IPS-NIHi7 (cell line): ENCODE results near the gene TLL2.

Source experiments
- DNase-seq: peaks from one replicate; pipeline ENCODE4 v3.0.0; 2012; ENCODE audit warnings: mixed read lengths; ENCODE audit errors: extremely low spot score

TLL2 gene

DNA sequence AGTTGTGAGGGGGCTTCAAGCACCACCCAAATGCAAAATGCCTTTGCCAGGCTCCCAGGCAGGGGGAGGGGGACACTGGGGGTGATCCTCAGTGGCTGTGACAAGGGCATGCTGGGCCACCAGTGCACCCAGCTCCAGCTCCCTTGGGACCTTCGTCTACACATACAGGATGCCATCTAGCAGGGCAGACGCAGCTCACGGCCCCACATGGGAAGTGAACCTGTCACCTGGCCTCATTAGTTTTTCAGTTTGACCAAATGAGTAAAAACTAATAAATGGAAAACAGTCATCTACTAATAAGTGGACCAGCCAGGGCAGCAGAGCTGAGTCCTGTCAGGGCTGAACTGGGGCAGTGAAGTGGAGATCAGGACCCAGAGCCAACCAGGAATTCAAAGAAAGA lies 50.2 kb downstream of the TLL2 start:
- no peak for DNase-seq

DNA sequence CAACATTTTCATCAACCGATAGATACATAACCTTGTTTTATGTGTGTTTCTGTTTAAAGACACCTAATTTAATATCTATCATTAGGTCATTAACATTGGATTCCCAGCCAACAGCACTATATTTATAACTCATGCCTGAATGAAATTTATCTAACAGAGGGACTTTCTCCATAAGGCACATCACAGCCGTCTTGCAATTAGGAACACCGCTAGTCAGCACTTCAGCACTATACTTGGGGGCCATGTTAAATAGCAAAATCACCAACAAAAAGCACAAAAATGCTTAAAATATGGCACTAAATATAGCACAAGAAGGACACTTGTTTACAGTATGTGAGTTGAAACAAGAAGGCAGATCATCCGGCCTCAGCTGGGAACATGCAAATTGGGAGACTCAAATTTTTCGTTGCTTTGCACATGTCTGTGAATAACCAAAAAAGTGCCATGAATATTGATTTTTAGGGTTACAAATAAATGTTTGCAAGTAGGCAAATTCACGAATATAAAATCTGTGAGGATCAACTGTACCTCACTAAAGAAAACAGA lies 51.0 kb downstream of the TLL2 start:
- no peak for DNase-seq

DNA sequence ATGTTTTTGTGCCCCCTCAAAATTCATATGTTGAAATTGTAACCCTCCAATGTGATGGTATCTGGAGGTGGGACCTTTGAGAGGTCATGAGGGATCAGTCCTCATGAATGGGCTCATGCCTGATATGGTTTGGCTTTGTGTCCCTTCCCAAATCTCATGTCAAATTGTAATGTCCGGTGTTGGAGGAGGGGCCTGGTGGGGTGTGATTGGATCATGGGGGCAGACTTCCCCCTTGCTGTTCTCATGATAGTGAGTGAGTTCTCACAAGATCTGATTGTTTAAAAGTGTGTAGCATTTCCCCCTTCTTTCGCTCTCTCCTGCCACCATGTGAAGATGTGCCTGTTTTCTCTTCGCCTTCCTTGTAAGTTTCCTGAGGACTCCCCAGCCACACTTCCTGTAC lies 53.4 kb downstream of the TLL2 start:
- no peak for DNase-seq

DNA sequence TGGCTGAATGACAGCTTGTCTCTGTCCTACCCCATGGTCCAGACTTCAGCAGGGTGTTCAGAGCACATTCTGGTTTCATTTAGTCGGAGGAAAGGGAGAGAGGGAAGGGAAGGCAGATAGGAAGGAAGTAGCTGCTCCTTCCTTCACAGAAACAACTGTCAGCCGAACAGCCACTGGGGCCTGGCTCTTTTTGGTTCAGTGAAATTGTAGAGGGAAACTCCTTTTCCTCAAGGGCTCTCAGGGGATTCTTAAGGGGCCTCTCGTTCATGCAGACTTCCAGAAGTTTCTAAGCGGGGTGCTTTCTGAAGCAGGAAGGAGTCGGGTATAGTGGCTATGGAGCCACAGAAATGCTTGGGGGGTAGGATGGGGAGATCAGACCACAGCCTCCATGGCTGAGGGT lies 56.4 kb downstream of the TLL2 start:
- DNase-seq, result no peak

DNA sequence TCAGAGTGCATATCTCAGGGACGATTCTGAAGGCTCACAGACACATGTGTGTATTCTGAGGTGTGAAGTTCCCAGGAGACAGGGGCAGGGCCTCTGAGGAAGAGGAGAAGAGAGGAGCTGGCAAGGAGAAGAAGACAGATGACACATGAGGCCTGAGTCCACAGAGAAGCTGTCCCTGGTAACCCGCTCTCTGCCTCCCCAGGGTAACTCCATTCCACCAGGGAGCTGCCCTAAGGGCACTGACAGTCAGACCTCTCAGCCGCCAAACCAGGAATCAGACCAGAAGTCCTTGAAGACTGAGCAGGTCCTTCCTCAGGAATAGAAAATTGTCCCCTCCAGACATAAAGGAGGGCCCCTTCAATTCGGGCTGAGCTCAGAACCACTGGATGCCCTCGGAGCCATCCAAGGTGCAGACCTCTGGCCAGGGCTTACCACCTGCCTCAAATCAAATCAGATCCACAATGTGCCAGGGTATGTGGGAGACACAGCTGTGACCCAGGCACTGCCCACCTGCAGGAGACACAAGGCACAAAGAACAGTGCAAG lies 57.4 kb downstream of the TLL2 start:
- DNase-seq, result no peak

DNA sequence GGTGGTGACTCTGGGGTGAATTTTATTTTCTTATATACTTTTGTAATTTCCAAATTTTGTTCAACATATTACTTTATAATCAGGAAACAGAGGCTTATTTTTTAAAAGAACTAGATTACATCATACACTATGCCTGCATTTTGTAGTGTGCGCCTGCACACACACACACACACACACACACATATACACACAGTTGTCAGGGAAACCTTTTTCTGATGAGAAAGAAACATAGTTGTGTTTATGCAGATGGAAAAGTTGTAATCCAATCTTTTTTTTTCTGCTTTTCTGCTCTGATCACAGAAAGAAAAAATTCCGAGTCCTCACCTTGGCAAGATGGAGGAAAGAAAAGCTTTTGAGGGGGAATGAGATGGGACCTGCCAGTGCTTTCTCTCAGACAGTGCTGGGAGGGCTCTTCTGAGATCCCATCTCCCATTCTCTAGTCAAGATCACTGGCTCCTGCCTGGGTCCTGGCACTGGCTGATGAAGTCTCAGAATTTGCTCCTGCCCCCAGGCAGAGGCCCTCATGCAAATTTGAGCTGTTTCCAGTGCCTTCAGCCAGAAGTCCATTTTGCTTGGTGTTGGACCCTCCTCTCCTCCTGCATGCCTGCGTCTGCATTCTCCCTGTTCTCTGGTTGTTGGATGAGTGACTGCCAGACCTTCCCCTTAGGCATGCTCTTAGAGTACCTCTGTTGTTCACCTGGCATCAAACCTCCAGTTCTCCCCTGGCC lies 59.7 kb downstream of the TLL2 start:
- DNase-seq, result no peak

DNA sequence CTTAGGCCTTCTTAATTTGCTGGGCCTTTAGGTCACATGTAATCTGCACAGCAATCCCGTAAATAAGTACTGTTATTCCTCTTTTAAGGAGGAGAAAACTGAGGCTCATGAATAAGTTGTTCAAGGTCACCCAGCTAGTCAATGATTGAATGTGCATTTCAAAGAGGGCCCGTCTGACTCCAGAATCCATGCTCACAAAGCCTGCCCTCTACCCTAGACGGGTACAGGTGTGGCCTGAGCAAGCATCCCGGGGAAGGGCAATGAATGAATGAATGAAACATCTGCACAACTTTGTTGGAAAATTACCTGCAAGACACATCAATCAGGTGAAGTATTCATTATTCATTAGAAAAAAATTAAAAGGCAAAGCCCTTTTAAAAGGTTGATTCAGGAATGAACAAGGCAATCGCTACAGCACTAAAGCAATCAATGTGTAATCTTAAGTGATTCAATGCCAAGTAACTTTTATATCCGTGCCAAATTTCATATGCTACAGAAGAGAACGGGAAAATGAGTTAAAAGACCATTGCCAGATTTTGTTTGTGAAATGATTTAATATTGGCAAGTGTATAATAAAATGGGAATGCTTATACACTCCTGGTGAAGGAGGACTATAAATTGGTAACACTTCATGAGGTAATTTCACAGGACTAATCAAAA lies 61.1 kb downstream of the TLL2 start:
- no peak for DNase-seq

DNA sequence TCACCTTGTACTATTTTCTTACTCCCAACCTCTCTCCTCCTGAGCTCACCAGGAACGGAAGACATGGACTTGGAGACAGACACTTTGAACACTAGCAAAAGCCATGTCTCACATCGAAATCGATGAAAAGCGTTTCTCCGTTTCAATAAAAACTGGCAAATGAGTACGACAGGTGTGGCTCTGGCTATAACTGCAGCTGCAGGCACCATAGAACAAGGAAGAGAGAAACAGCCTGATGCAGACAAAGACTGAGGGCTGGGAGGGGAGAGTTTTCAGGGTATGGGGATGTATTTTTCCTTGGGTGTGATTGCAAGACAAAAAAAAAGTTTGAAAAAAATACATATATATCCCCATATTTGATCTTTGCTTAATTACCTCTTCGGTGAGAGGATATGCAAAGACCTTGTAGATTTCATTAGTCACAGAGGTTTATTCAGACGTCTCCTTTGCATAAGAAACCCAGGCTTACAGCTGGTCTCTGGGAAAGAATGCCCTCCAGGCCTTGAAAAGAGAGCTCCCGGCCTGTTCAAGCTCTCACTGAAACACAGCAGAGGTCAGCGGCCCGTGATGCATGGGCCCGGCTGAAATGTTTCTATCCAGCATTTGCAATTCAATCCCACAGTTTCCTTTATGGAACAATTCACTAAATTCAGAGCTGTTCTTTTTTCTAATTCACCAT lies 63.1 kb downstream of the TLL2 start:
- peak; percentile 80 for DNase-seq

DNA sequence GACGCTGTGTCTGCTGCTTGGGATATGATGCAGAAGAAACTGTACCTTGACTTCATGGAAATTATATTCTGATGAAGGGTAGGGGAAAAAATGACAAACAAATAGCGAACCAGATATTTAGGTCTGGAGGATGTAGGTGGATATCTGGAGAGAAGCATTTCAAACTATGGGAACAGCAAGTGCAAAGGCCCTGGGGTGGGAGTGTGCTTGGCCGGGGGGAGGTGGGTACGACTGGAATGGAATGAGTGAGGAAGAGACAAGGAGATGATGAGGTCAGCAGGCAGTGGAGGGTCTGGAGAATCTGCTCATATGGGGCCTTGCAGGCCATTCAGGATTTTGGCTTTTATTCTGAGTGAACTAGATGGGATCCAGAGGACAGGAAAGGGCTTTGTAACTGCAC lies 65.2 kb downstream of the TLL2 start:
- DNase-seq, result no peak

DNA sequence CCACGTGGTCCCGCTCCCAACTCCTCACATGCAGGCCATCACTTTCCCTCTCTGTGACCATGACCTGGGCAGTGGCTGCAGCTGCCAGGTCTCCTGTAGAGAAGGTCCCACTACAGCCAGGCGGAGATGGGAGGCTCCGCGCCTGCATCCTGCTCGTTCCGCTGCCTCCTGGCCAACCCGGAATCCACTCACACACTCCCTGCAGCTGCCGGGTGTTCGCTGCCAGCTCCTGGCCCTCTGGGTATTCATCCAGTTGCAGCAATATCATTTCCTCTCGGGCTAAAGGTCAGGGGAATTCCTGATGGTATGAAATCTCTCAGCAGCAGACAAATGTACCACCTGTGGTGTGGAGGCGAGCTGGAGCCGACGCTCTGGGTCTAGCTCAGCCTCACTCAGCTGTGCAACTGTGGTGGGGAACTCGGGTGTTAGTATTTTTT lies 65.7 kb downstream of the TLL2 start:
- DNase-seq, result no peak

DNA sequence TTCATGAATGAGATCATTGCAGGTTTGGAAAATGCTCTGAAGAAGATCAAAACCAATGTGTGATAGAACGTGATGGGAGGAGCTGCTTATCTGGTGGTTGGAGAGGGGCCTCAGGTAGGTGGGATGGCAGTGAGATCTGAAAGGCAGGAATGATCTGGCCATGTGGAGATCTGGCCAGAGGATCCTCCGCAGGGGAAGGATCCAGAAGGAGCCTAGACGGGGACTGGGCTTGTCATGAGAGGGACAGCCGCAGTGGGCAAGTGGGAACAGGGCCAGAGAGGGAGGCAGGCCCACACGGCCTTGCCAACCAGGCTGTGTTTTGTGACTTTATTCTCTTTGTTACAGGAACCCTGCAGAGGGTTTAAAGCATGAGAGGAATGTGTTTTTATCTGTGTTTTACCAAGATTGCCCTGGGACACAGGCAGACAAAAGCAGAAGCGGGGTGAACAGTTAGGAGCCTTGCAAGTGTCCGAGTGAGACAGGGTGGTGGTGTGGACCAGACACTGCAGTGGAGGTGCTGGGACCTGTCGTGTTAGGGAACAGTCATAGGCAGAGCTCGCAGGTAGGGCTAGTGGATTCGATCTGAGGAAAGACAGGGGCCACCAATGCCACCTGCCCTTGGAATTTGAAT lies 66.6 kb downstream of the TLL2 start:
- DNase-seq, result no peak

DNA sequence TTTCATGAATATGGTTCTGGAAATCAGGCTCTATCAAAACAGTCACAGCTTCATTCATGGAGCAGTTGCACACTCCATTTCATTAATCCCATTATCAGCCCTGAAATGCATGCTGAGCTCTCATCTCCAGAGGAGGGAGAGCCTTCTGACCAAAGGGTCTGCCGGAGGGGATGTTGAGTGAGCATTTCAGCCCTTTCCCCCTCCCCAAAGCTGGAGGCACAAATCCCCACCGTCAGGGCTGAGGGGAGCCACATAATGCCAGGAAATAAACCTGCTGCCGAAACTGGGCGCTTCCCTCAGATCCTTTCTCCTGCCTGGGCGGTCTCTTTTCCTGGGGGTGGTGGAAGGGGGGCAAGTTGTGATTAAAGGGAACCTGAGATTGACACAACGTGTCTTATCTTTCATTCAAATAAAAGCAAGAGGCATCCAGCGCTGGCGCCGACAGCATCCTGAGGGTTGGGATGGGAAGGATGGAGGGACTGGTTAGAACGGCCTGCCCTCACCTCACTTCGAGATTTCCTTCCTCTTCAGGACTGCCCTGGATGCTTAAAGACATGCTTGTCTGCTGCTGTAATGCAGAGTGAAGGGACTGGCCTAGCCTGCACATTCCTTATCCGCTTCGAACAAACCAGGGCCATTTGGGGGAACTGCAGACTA lies 71.6 kb downstream of the TLL2 start:
- no peak for DNase-seq

DNA sequence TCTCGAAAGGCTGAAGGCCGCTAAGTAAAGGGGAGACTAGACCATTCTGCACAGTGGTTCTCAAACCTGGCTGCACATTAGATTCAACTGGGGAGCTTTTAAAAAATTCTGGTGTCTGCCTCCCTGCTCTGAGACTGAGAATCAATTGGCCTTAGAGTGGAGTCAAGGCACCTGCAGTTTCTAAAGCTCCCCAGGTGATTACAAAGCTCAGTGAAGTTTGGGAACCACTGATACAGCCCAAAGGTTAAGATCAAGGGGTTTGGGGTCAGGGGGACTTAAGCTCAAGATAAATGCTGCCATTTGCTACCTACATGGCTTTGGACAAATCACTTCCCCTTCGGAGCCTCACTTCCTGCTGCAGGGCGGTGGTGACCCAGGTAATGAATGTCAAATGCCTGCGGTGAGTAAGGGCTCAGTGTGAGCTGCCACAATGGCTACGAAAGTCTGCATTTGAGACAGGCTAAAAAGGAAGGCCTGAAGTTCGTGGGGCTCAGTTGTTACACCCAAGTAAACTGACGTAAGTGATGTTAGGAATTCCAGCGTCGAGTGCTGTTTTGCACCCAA lies 72.3 kb downstream of the TLL2 start:
- no peak for DNase-seq

DNA sequence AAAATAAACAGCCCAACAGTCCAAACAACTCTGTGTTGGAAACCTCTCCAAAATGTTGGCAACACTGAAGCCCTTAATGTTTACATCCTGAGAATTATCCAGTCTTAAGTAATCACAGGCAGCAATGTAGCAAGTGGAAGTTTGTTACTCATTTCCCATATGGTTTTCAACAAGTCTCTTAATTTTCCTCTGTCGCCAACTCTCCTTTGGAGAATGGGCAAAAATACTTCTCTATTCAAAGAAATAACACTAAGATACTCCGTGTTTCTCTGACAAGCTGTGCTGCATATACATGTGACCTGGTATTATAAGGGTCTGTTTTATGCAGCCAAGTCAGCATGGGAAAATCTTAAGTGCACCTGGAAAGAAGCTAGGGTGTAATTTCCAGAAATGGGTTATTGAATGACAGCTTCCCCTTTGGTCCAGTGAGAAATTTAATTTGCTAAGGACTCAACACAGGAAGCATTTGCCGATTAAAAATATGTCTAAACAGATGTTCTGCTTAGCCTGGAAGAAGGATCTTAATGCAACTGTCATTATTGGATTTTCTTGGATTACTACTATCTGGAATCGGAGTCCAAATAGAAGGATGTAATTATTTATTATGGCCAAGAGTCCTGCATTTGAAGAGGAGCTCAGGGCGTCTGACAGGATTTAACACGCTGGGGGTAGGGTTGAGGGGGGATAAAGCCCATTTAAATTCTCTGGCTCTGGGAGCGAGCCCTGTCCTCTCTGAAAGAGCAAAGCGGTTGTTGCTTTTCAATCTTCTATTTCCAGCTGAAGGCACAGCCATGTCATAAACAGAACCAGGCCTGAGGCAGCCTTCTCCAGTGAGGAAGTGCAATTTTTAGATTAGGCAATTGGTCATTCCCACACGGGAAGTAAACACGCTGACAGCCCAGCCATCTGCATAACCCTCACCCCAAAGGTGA lies 73.1 kb downstream of the TLL2 start:
- DNase-seq, result no peak

DNA sequence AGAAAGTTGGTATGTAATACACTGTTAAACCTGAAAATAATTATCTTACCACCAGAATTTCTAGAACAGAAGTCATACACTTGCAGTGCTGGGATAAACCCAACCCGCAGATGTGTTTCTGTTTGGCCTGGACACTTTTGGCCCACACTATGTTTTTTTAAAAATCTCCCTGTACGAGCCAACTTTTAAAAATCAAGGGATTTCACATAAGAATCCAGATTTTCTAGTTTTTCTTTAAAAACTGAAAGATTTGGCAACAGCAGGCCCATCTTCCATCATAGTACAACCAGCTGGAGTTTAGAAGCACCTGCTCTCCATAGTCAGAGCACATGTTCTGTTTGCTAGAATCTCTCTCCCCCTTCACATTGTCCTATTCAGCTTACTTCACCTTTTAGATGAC lies 74.0 kb downstream of the TLL2 start:
- DNase-seq, result no peak

DNA sequence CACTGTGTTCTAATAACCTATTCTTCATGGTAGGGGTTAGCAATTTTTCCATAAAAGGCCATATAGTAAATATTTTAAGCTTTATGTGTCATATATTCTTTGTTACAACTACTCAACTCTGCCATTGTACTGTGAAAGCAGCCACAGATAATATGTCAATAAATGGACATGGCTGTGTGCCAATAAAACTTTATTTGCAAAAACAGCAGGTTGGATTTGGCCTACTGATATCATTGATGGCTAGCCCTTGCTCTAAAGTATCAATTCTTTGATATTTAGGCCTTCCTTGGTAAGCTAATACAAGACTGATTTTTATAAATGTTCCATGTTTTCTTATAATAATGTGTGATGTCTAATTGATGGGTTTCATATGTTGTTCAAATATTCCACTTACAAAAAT lies 77.7 kb downstream of the TLL2 start:
- no peak for DNase-seq

DNA sequence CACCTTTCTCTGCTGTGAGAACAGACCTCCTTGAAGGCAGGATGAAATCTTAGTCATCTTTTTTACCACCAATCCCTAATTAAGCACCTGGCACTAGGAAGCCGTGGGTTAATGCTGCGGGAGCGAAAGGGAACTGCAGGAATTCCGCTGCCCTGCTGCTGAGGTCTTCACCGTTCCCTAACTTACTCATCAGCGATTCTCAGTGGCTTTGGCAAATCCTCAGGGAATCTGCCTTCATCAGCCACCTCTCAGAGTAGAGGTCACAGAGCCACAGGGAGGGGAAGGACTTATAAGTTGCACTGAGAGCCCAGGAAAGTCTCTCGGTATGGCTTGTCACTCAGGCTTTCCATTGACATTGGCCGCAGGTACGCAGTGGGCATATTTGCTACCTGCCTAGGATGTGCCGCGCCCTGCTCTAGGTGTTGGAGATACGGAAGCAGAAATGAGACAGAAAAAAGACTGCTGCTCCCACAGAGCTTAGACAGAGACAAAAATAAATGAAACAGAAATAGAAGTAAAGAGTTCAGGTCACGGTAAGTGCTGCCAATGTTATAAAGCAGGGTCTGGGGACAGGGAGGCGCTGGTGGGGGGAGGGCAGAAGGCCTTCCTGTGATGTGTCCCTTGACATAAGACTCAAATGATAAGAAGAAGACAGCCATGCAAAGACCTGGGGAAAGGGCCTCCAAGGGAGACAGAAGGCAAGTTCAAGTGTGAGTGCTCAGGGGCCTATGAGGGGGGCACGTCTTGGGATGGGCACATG lies 82.3 kb downstream of the TLL2 start:
- no peak for DNase-seq

DNA sequence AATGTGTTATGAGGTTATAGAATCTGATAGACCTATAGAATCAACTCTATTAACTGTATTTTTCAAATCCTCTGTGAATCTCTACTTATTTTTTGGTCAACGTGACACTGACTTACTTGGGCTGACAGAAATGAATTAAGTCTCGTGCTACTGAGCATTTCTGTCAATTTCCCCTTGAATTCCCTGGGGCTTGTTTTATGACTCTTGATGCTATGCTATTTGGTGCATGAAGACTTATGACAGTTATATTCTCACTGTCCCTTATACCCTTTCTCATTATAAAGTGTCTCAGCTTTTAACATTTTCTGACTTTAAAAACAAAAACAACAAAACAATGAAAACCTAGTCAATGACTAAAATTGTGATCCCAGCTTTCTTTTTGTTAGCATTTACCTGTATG lies 86.4 kb downstream of the TLL2 start:
- DNase-seq, result no peak

DNA sequence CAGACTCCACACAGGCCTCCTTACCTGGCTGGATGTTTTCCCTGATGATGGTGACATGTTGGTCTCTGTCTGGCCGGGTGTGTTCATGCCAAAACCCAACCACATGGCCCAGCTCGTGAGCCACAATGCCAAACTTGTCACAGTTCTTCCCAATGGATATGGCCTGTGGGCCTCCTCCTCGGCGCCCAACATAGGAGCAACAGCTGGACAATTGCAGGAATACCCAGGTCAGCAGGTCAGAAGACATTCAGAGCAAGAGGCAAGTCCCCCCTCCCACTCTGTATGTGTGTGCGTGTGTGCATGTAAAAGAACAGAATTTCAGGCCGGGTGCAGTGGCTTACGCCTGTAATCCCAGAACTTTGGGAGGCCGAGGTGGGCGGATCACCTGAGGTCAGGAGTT lies 91.2 kb downstream of the TLL2 start:
- no peak for DNase-seq
